Smooth muscle cell (in vitro differentiated cells): ENCODE measurements around the gene NRL. TPM values are rescaled to one million over a fixed set of nuclear protein-coding genes. Genes with fewer than 3 reads are reported as not detected.

Experiments used
- DNase-seq: peaks from one replicate; lab custom pipeline; 2025; ENCODE audit not compliant: unreplicated experiment; lab: John Stamatoyannopoulos, UW
- H2AFZ ChIP-seq: fragments of 200-600 bp; sonication (generic); 2 replicates; pipeline ENCODE4 v1.6.0; 2016; ENCODE audit warnings: antibody characterized with exemption, low read depth, mild to moderate bottlenecking
- H3F3A ChIP-seq: fragments of 200-600 bp; sonication (generic); 2 replicates; pipeline ENCODE4 v1.6.0; 2017; ENCODE audit warnings: antibody characterized with exemption, low read depth
- H3K27ac ChIP-seq: fragments of 200-600 bp; sonication (generic); 2 replicates; pipeline ENCODE4 v1.5.1; 2016; ENCODE audit warnings: low read depth, mild to moderate bottlenecking
- H3K27me3 ChIP-seq: fragments of 200-600 bp; sonication (generic); 2 replicates; pipeline ENCODE4 v1.6.1; 2016; ENCODE audit warnings: low read depth, mild to moderate bottlenecking
- H3K36me3 ChIP-seq: fragments of 200-600 bp; sonication (generic); 2 replicates; pipeline ENCODE4 v1.5.1; 2016; ENCODE audit warnings: low read depth
- H3K4me1 ChIP-seq: fragments of 200-600 bp; sonication (generic); 2 replicates; pipeline ENCODE4 v1.5.1; 2016; ENCODE audit warnings: low read depth
- H3K4me2 ChIP-seq: fragments of 200-600 bp; sonication (generic); 2 replicates; pipeline ENCODE4 v1.6.0; 2016; ENCODE audit warnings: mild to moderate bottlenecking
- H3K4me3 ChIP-seq: fragments of 200-600 bp; sonication (generic); 2 replicates; pipeline ENCODE4 v1.5.1; 2016; ENCODE audit warnings: mild to moderate bottlenecking
- H3K79me2 ChIP-seq: fragments of 200-600 bp; sonication (generic); 2 replicates; pipeline ENCODE4 v1.6.0; 2016; ENCODE audit warnings: low read depth, mild to moderate bottlenecking
- H3K9ac ChIP-seq: fragments of 200-600 bp; sonication (generic); 2 replicates; pipeline ENCODE4 v1.6.0; 2016; ENCODE audit warnings: low read depth
- H3K9me3 ChIP-seq: fragments of 200-600 bp; sonication (generic); replicated peaks from 2 replicates; pipeline ENCODE4 v1.5.1; 2016; ENCODE audit warnings: low read depth
- H4K20me1 ChIP-seq: fragments of 200-600 bp; sonication (generic); 2 replicates; pipeline ENCODE4 v1.6.0; 2016; ENCODE audit warnings: low read depth
- CTCF ChIP-seq: fragments of 200-600 bp; sonication (generic); IDR thresholded peaks from 2 replicates; pipeline ENCODE4 v1.5.1; 2017; ENCODE audit warnings: borderline replicate concordance, mild to moderate bottlenecking, antibody characterized with exemption; ENCODE audit not compliant: insufficient read depth, poor library complexity, severe bottlenecking
- WGBS: methylation state at CpG from one replicate; pipeline ENCODE4 v1.1.7; 2016; ENCODE audit warnings: low lambda C conversion rate; 5-methylcytosine and 5-hydroxymethylcytosine counted together
- polyA plus RNA-seq: library from polyadenylated mRNA; unstranded; fragments of >200 nt; fragmentation: Nextera tagmentation; extraction: Ambion mirVana; gene quantifications from 2 replicates; pipeline ENCODE4 v1.2.1, GENCODE V29; 2016
- total RNA-seq: library from RNA; depleted of rRNA; stranded (reverse); fragments of >200 nt; gene quantifications from 2 replicates; pipeline ENCODE4 v1.2.3, GENCODE V29; 2014

The NRL gene
- total and polyA plus RNA-seq, 2 experiments from 2014 or later = 1.3 to 1.9 TPM

GRCh38 chr14:24094841-24095270 is 19.9 kb downstream of the NRL start:
- peaks cover 9% of the 10 kb centered on the region for H3K4me1 ChIP-seq
- TF ChIP-seq CTCF = no peak
- no peak for DNase-seq

GRCh38 chr14:24093901-24094840 is 20.6 kb downstream of the NRL start, which contains the start of gene PCK2:
PCK2 (plus strand) TSS chr14:24094311; CDS start chr14:24094406, 95 bp downstream.
- peak; percentile 4 for TF ChIP-seq CTCF
- H3K4me1 ChIP-seq = peaks cover 9% of the 10 kb centered on the region
- under 1% methylated on average over 42 of the region's 68 CpGs for WGBS

More at GRCh38 chr14:24094841-24095270, 19.9 kb downstream of the NRL start:
- no peaks in the 10 kb centered on the region for H3K27me3 ChIP-seq
- peak overlapping the region; percentile 42 for H2AFZ ChIP-seq
- peaks cover 15% of the 10 kb centered on the region for H3K79me2 ChIP-seq
- no peaks in the 10 kb centered on the region for H4K20me1 ChIP-seq
- no peaks in the 10 kb centered on the region for H3K36me3 ChIP-seq
- H3K4me2 ChIP-seq = peak overlapping the region; percentile 92
- no peaks in the 10 kb centered on the region for H3K9me3 ChIP-seq
- peak overlapping the region; percentile 73 for H3K27ac ChIP-seq
- H3F3A ChIP-seq = no peaks in the 10 kb centered on the region
- peak overlapping the region; percentile 75 for H3K9ac ChIP-seq
- 5% methylated on average over 14 of the region's 14 CpGs for WGBS
- H3K4me3 ChIP-seq = peak overlapping the region; percentile 91

GRCh38 chr14:24093207-24093900 is 21.4 kb downstream of the NRL start:
- DNase-seq = no peak
- TF ChIP-seq CTCF = no peak

More at GRCh38 chr14:24093901-24094840, 20.6 kb downstream of the NRL start, which contains the start of gene PCK2:
- no peaks in the 10 kb centered on the region for H3K36me3 ChIP-seq
- peak within 1 kb of the TSS; percentile 73 for H3K27ac ChIP-seq
- peak within 1 kb of the TSS; percentile 75 for H3K9ac ChIP-seq
- peak within 1 kb of the TSS; percentile 91 for H3K4me3 ChIP-seq
- no peaks in the 10 kb centered on the region for H3F3A ChIP-seq
- H3K27me3 ChIP-seq = no peaks in the 10 kb centered on the region
- H3K4me2 ChIP-seq = peak within 1 kb of the TSS; percentile 92
- no peaks in the 10 kb centered on the region for H4K20me1 ChIP-seq
- DNase-seq = peak; percentile 86
- H2AFZ ChIP-seq = peak within 1 kb of the TSS; percentile 42
- H3K9me3 ChIP-seq = no peaks in the 10 kb centered on the region
- H3K79me2 ChIP-seq = peaks cover 15% of the 10 kb centered on the region

More at GRCh38 chr14:24093207-24093900, 21.4 kb downstream of the NRL start:
- H3K9ac ChIP-seq = no peak overlapping the region
- no peaks in the 10 kb centered on the region for H4K20me1 ChIP-seq
- peak overlapping the region; percentile 92 for H3K4me2 ChIP-seq
- H3K79me2 ChIP-seq = peaks cover 15% of the 10 kb centered on the region
- no peaks in the 10 kb centered on the region for H3F3A ChIP-seq
- H3K27me3 ChIP-seq = no peaks in the 10 kb centered on the region
- no peaks in the 10 kb centered on the region for H3K36me3 ChIP-seq
- H2AFZ ChIP-seq = peak overlapping the region; percentile 38
- H3K27ac ChIP-seq = peak overlapping the region; percentile 22
- H3K4me1 ChIP-seq = peaks cover 9% of the 10 kb centered on the region
- no peaks in the 10 kb centered on the region for H3K9me3 ChIP-seq
- WGBS = 80% methylated on average over 19 of the region's 19 CpGs
- peak overlapping the region; percentile 91 for H3K4me3 ChIP-seq
